Mucosa of stomach (tissue), 1 donor: ENCODE results near the gene MTHFR.

Experiments used
- H3K27me3 ChIP-seq: one replicate; pipeline ENCODE4 v1.7.0; 2013; ENCODE audit warnings: mild to moderate bottlenecking, low read length; ENCODE audit not compliant: control insufficient read depth, insufficient read depth
- H3K36me3 ChIP-seq: one replicate; pipeline ENCODE4 v1.7.0; 2013; ENCODE audit warnings: low read length; ENCODE audit not compliant: control insufficient read depth, insufficient read depth
- H3K4me1 ChIP-seq: one replicate; pipeline ENCODE4 v1.7.0; 2013; ENCODE audit warnings: mild to moderate bottlenecking, low read length; ENCODE audit not compliant: control insufficient read depth, insufficient read depth
- H3K4me3 ChIP-seq: one replicate; pipeline ENCODE4 v1.7.0; 2013; ENCODE audit warnings: low read length
- H3K9ac ChIP-seq: one replicate; pipeline ENCODE4 v1.7.0; 2013; ENCODE audit warnings: mild to moderate bottlenecking, low read length, moderate library complexity
- H3K9me3 ChIP-seq: one replicate; pipeline ENCODE4 v1.7.0; 2013; ENCODE audit warnings: mild to moderate bottlenecking, low read length, moderate library complexity; ENCODE audit not compliant: control insufficient read depth
- donor health status: Pancreatic carcinoma.

Gene MTHFR

GRCh38 chr1:11805422-11806306, at the start of gene MTHFR, which contains the start of gene CLCN6:
MTHFR (minus strand) TSS chr1:11805964; CDS start chr1:11803116, 2,848 bp downstream.
CLCN6 (plus strand) TSS chr1:11806191; CDS start chr1:11806263, 72 bp downstream.
- Histone ChIP-seq H3K27me3 (no peaks in the 10 kb centered on the region), H3K9me3 (no peaks in the 10 kb centered on the region), H3K4me1 (peaks cover 45% of the 10 kb centered on the region), H3K9ac (peak within 1 kb of the TSS; percentile 97), H3K4me3 (peak within 1 kb of the TSS; percentile 90), H3K36me3 (peaks cover 6% of the 10 kb centered on the region)

- Histone ChIP-seq H3K4me1 (no peaks in the 10 kb centered on the region), H3K27me3 (peaks cover 33% of the 10 kb centered on the region), H3K9me3 (no peaks in the 10 kb centered on the region), H3K36me3 (no peaks in the 10 kb centered on the region), H3K9ac (no peak overlapping the region), H3K4me3 (no peak overlapping the region)
Measured at GRCh38 chr1:11855430-11855829, 49.7 kb upstream of the MTHFR start.

GRCh38 chr1:11854519-11854918, 48.8 kb upstream of the MTHFR start:
- Histone ChIP-seq H3K27me3 (peaks cover 32% of the 10 kb centered on the region), H3K4me1 (no peaks in the 10 kb centered on the region), H3K36me3 (no peaks in the 10 kb centered on the region), H3K9me3 (no peaks in the 10 kb centered on the region), H3K9ac (no peak overlapping the region), H3K4me3 (no peak overlapping the region)

- no peaks in the 10 kb centered on the region for H3K36me3 ChIP-seq
- H3K4me1 ChIP-seq, result no peaks in the 10 kb centered on the region
- no peak overlapping the region for H3K9ac ChIP-seq
- H3K9me3 ChIP-seq, result no peaks in the 10 kb centered on the region
- no peak overlapping the region for H3K4me3 ChIP-seq
- peaks cover 10% of the 10 kb centered on the region for H3K27me3 ChIP-seq
Measured at GRCh38 chr1:11851180-11851579, 45.4 kb upstream of the MTHFR start.

DNA sequence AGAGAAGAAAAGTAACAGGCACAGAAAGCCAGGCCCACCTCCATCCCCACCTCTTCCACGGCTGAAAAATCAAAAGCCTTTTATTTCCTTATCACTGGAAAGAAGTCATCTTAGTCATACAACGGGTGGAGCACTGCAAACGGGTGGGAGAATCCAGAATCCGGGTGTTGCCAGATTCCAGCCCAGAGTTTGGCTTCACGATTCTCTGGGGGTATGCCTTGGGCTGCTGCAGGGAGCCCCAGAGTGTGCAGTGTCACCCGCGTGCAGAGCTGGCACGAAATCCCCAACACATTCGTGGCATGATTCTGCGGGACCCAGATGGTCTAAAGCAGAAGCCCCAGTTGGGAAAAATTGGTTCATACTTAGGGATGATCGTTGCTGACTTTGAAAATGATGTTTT, 44.4 kb upstream of the MTHFR start:
- no peaks in the 10 kb centered on the region for H3K36me3 ChIP-seq
- no peaks in the 10 kb centered on the region for H3K9me3 ChIP-seq
- no peaks in the 10 kb centered on the region for H3K4me1 ChIP-seq
- no peak overlapping the region for H3K9ac ChIP-seq
- peaks cover 10% of the 10 kb centered on the region for H3K27me3 ChIP-seq
- H3K4me3 ChIP-seq, result no peak overlapping the region

- no peak overlapping the region for H3K9ac ChIP-seq
- H3K27me3 ChIP-seq, result peaks cover 4% of the 10 kb centered on the region
- H3K4me1 ChIP-seq, result no peaks in the 10 kb centered on the region
- no peak overlapping the region for H3K4me3 ChIP-seq
- no peaks in the 10 kb centered on the region for H3K9me3 ChIP-seq
- H3K36me3 ChIP-seq, result no peaks in the 10 kb centered on the region
Measured at GRCh38 chr1:11848373-11848700, 42.6 kb upstream of the MTHFR start.

DNA sequence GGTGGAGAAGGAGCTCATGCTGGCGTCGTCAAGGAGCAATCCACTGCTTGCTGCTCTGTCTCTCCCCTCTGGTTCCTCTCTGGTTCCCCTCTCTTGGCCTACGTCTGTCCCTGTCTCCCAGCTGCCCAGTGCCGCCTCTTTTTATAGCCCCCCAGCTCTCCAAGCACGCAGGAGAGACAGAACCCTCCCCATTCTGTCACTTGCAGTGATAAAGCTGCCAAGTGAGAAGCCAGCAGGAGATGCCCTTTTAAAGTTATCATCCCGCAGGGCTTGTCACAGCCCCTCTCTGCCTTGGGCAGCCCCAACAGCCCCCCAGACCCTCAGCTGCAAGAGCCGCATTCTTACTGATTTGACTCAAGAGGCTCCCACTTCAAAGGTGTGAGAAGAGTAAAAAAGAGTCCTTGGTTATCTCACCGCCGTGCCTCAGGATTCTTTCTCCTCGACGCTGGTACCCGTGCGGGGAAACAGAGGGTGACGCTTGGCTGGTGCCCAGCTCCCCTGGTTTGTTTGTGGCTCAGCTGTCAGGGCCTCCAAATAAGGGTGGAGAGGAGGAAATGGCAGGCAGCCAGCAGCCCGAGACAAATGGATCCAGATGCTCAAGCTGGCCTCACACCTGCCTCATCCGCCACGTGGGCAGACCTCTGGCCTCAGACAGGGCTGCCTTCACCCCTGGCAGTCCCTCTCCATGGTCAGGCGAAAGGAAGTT, 42.1 kb upstream of the MTHFR start, which contains the start of gene NPPA:
Gene NPPA, minus strand, starts transcription at position 117 of the 706 bp plus-strand sequence. Its CDS starts 99 bp downstream, at position 18.
- Histone ChIP-seq H3K36me3 (no peaks in the 10 kb centered on the region), H3K27me3 (peaks cover 4% of the 10 kb centered on the region), H3K9me3 (no peaks in the 10 kb centered on the region), H3K4me1 (no peaks in the 10 kb centered on the region), H3K4me3 (no peak within 1 kb of the TSS), H3K9ac (no peak within 1 kb of the TSS)

GRCh38 chr1:11845641-11846335, 40.0 kb upstream of the MTHFR start:
- Histone ChIP-seq H3K36me3 (no peaks in the 10 kb centered on the region), H3K4me3 (no peak overlapping the region), H3K27me3 (peaks cover 4% of the 10 kb centered on the region), H3K9ac (no peak overlapping the region), H3K4me1 (no peaks in the 10 kb centered on the region), H3K9me3 (no peaks in the 10 kb centered on the region)

DNA sequence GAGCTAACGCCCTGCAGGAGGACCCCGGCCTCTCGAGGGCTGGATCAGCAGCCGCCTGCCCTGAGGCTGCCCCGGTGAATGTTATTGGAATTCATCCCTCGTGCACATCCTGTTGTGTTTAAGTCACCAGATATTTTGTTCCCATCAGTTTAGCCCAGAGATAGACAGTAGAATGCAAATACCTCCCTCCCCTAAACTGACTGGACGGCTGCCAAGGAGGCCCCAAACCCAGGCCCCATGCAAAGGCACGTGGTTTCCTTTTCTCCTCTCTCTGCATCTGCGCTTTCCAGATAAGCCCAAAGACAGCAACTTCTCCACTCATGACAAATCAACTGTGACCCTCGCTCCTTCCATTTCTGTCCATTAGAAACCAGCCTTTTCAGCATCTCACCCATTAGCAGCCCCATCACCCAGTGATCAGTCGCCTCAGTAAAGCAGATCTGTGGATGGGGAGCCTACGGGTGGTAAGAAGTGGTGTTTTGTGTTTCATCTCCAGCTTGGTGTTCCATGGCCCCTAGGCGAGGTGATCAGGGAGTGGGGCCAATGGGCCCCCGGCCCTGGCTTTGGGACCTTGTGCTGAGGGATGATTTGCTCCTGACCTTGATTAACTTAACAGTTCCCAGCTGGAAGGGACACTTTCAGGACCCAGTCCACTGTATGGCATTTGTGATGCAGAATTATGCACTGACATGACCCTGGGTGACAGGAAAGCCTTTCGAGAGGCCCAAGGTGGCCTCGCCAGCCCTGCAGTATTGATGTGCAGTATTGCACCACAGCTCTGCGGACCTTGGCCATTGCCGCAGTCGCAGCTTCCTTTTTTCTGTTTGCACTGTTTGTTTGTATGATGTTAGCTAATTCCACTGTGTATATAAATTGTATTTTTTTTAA, 36.6 kb upstream of the MTHFR start:
- H3K9ac ChIP-seq, result no peak overlapping the region
- no peaks in the 10 kb centered on the region for H3K9me3 ChIP-seq
- H3K4me3 ChIP-seq, result no peak overlapping the region
- H3K36me3 ChIP-seq, result peaks cover 14% of the 10 kb centered on the region
- H3K4me1 ChIP-seq, result no peaks in the 10 kb centered on the region
- H3K27me3 ChIP-seq, result no peaks in the 10 kb centered on the region

GRCh38 chr1:11841245-11842153, 35.7 kb upstream of the MTHFR start:
- Histone ChIP-seq H3K9ac (no peak overlapping the region), H3K36me3 (peaks cover 14% of the 10 kb centered on the region)

More at GRCh38 chr1:11841245-11842153, 35.7 kb upstream of the MTHFR start:
- Histone ChIP-seq H3K4me1 (no peaks in the 10 kb centered on the region), H3K4me3 (no peak overlapping the region), H3K9me3 (no peaks in the 10 kb centered on the region), H3K27me3 (no peaks in the 10 kb centered on the region)
